Adrenal gland (tissue), 12 donors: Measurements from ENCODE around the gene MCM5. TPM values are rescaled to one million over a fixed set of nuclear protein-coding genes. Genes with fewer than 3 reads are reported as not detected.

Experiments used
- DNase-seq, 7 donors: peaks; one replicate each; pipeline ENCODE4 v3.0.0-alpha.2; 2019 to 2020
- H3K27ac ChIP-seq, 5 donors: fragments of 200-600 bp; sonication (generic) in 4 of 5; 1 replicate in 3 of 5; 2 replicates in 2 of 5; pipeline versions ENCODE4 v1.5.1 to v1.8.0; 2016 to 2020; ENCODE audit warnings: mild to moderate bottlenecking in 1 of 5
- H3K27me3 ChIP-seq: fragments of 200-600 bp; 2 replicates; pipeline ENCODE4 v1.8.0; 2021
- H3K36me3 ChIP-seq, 2 donors: fragments of 200-600 bp; replicated peaks in 1 of 2; 1 replicate in 1 of 2; 2 replicates in 1 of 2; pipeline versions ENCODE4 v1.5.1 to v1.8.0; 2018 to 2022
- H3K4me1 ChIP-seq, 2 donors: fragments of 200-600 bp; replicated peaks in 1 of 2; 1 replicate in 1 of 2; 2 replicates in 1 of 2; pipeline versions ENCODE4 v1.5.1 to v1.8.0; 2018 to 2021
- H3K4me3 ChIP-seq, 4 donors: fragments of 200-600 bp; sonication (generic) in 3 of 4; one replicate each; pipeline ENCODE4 v1.5.1; 2016 to 2018
- H3K9me3 ChIP-seq, 3 donors: fragments of 200-600 bp; sonication (generic) in 1 of 3; replicated peaks in 1 of 3; 1 replicate in 2 of 3; 2 replicates in 1 of 3; pipeline versions ENCODE4 v1.5.1 to v1.8.0; 2016 to 2021
- POLR2A ChIP-seq, 2 donors: fragments of 450-650 bp; IDR thresholded peaks; one replicate each; pipeline ENCODE4 v1.6.1; 2017; ENCODE audit warnings: antibody characterized with exemption in 2 of 2, mild to moderate bottlenecking in 2 of 2, moderate library complexity in 1 of 2
- WGBS, 4 donors: extraction: QIAGEN DNeasy Blood & Tissue Kit in 2 of 4; methylation state at CpG; one replicate each; pipeline versions ENCODE4 v1.1.5 to v1.1.7; 2013 to 2017; 5-methylcytosine and 5-hydroxymethylcytosine counted together
- intact Hi-C, 2 donors: fragments of 100-400 bp; cut with DNase I; formaldehyde crosslinking; loops; one replicate each; pipeline versions ENCODE4 v1.14.1 to v1.15.0; 2022 to 2023
- polyA plus RNA-seq, 3 donors: library from polyadenylated mRNA; stranded (reverse); fragments of 200-250 nt in 2 of 3; fragments of 350-450 nt in 1 of 3; fragmentation: Illumina TruSeq in 1 of 3; extraction: RNeasy Lipid Tissue Mini Kit (QIAGEN cat#74804) in 1 of 3; gene quantifications; one replicate each; pipeline ENCODE4 v1.2.3, GENCODE V29; 2013 to 2014
- total RNA-seq, 9 donors: library from RNA; depleted of rRNA in 4 of 9; stranded (reverse); fragments of >200 nt in 4 of 9; fragments of 120-200 nt in 1 of 9; fragmentation: NEBNext Ultra II Directional in 1 of 9; extraction: Animal tissue kit (Norgen Biotek cat#: 25700) in 1 of 9; gene quantifications; one replicate each; pipeline versions ENCODE4 v1.1.0 to v1.2.4, GENCODE V29; 2013 to 2023
- TF ChIP-seq, protein P1 (sequence below), 6 experiments: fragments of 450-650 bp in 4 of 6; fragments of 200-600 bp in 2 of 6; sonication (generic) in 1 of 6; IDR thresholded peaks; 1 replicate in 5 of 6; 2 replicates in 1 of 6; pipeline versions ENCODE4 v1.5.1 to v1.8.0; 2016 to 2021; ENCODE audit warnings: antibody characterized with exemption in 6 of 6, mild to moderate bottlenecking in 2 of 6, moderate library complexity in 1 of 6
- donor health status: healthy with polysubstance abuse.
- donor health status: Bipolar disorder and iron deficiency.
- donor health status: DM: yes; HTN: yes; CAD: no.
- donor health status: DM: no; HTN: no; CAD: no.
- donor health status: DM: no; HTN: no; CAD: no.
- donor health status: DM: yes; HTN: yes; CAD: no.

MCM5 gene
- total and polyA plus RNA-seq, 12 donors: 3.9 to 20.7 (median 14.6) TPM

DNA sequence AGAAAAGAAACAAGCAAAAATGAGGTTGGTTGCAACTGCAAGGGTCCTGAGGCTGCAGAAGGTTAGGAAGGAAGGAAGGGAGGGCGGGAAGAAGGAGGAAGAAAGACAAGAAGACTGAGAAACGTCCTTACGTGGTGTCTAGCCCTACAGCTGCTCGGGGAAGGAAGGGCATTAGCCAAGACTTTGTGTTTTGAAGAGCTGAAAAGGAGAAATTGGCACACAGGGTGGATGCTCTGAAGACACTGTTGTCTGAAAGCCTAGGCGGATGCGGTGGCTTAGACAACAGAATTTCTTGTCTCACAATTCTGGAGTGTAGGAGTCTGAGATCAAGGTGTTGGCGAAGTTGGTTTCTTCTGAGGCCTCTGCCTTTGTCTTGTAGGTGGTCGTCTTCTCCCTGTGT, 60.7 kb downstream of the MCM5 start:
- Histone ChIP-seq H3K4me3 (no peak overlapping the region), H3K27me3 (no peaks in the 10 kb centered on the region), H3K27ac (no peak overlapping the region), H3K4me1 (no peaks in the 10 kb centered on the region), H3K36me3 (no peaks in the 10 kb centered on the region), H3K9me3 (no peaks in the 10 kb centered on the region)
- intact Hi-C loops: no loop called here
- WGBS, 4 donors: 76 to 84% (median 78%) methylated on average over 8 of the region's 8 CpGs
- no peak for DNase-seq
- TF ChIP-seq, protein P1, sequence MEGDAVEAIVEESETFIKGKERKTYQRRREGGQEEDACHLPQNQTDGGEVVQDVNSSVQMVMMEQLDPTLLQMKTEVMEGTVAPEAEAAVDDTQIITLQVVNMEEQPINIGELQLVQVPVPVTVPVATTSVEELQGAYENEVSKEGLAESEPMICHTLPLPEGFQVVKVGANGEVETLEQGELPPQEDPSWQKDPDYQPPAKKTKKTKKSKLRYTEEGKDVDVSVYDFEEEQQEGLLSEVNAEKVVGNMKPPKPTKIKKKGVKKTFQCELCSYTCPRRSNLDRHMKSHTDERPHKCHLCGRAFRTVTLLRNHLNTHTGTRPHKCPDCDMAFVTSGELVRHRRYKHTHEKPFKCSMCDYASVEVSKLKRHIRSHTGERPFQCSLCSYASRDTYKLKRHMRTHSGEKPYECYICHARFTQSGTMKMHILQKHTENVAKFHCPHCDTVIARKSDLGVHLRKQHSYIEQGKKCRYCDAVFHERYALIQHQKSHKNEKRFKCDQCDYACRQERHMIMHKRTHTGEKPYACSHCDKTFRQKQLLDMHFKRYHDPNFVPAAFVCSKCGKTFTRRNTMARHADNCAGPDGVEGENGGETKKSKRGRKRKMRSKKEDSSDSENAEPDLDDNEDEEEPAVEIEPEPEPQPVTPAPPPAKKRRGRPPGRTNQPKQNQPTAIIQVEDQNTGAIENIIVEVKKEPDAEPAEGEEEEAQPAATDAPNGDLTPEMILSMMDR (IDR thresholded peaks at IDR 0.05): no peak
- TF ChIP-seq POLR2A (IDR thresholded peaks at IDR 0.05): no peak

DNA sequence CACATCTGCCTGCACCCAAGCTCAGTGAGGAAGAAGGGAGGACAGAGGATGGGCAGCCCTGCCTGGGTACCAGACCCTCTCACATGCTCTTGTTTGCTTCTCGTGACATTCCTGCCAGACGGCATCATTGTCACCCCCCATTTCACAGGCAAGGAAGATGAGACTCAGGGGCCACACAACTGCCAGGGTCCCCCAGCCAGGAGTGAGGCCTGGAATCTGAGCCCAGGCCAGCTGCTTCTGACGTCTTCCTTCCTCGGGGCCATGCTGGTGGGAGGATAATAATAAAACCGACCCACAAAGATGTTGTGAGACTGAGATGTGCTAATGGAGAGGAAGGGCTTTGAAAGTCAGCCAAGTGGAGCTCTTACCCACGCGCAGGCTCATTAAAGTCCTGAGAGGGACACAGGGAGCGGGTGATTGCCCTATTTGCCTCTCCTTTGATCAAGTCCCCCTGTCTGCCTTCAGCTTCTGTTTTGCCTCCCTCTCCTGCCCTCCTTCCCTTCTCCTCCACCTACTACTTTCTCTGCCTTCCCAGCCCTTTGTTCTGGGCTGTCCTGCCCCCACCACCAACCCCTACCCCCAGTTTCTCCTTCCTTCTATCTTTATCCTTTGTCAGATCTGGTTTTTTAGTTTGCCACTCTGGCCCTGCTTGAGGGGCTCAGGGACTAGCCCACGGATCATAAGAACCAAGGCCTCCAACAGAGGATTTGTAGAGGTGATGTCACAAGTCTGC, 62.7 kb downstream of the MCM5 start:
- 77 to 88% (median 84%) methylated on average over 9 of the region's 9 CpGs for WGBS, 4 donors
- Histone ChIP-seq H3K27me3 (no peaks in the 10 kb centered on the region), H3K4me3 (no peak overlapping the region), H3K4me1 (peaks cover 1 to 2% of the 10 kb centered on the region in 2 donors), H3K27ac (no peak overlapping the region), H3K36me3 (no peaks in the 10 kb centered on the region), H3K9me3 (no peaks in the 10 kb centered on the region)
- TF ChIP-seq, protein P1 (IDR thresholded peaks at IDR 0.05): no peak
- TF ChIP-seq POLR2A (IDR thresholded peaks at IDR 0.05): no peak
- DNase-seq: no peak
- intact Hi-C loops: no loop called here

DNA sequence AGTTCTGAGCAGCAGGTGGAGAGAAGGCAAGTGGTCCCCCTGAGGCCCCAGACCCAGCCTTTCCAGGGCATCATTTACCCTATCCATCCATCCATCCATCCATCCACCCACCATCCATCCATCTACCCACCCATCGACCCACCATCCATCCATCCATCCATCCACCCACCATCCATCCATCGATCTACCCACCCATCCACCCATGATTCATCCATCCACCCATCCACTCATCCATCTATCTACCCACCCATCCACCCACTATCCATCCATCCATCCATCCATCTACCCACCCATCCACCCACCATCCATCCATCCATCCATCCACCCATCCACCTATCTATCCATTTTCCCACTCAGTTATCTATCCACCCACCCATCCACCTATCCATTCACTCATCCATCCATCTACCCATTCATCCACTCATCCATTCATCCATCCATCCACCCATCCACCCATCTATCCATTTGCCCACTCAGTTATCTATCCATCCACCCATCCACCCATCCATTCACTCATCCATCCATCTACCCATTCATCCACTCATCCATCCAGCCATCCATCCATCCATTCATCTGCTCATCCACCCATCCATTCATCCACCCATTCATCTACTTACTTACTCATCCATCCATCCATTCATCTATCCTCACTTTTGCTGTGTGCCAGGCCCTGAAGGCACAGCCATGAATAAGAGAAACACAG, 63.4 kb downstream of the MCM5 start:
- TF ChIP-seq, protein P1 (IDR thresholded peaks at IDR 0.05): no peak
- no peak for TF ChIP-seq POLR2A (IDR thresholded peaks at IDR 0.05)
- no peaks in the 10 kb centered on the region for H3K36me3 ChIP-seq
- no peak for DNase-seq
- intact Hi-C loops: no loop called here
- H3K27me3 ChIP-seq: no peaks in the 10 kb centered on the region
- no peak overlapping the region for H3K27ac ChIP-seq
- H3K9me3 ChIP-seq: no peaks in the 10 kb centered on the region
- no peak overlapping the region for H3K4me3 ChIP-seq
- peaks cover 8 to 9% of the 10 kb centered on the region in 2 donors for H3K4me1 ChIP-seq
- 94 to 100% (median 97%) methylated on average over 2 of the region's 2 CpGs for WGBS, 4 donors

DNA sequence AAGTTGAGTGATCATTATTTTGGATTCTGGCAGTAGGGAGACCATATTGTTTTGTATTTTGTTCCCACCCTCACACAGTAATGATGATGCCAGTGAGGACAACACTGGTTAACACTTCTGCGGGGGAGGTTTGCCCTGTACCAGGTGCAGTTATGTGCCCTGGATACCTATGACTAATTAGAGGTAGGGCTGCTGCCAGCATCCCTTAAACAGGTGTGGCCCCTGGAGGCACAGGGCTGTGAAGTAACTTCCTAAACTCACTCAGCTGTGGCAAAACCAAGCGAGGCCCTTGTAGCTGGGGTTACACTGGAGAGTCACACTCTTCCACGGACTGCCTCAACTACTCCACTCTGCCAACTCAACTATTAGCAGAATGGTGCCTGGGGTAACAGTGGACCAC, 64.5 kb downstream of the MCM5 start:
- 90 to 99% (median 93%) methylated on average over 3 of the region's 3 CpGs for WGBS, 4 donors
- intact Hi-C loops: no loop called here
- H3K9me3 ChIP-seq: no peaks in the 10 kb centered on the region
- no peak overlapping the region for H3K27ac ChIP-seq
- no peak for DNase-seq
- TF ChIP-seq POLR2A (IDR thresholded peaks at IDR 0.05): no peak
- TF ChIP-seq, protein P1 (IDR thresholded peaks at IDR 0.05): no peak
- H3K4me3 ChIP-seq: no peak overlapping the region
- H3K27me3 ChIP-seq: no peaks in the 10 kb centered on the region
- no peaks in the 10 kb centered on the region for H3K36me3 ChIP-seq
- peaks cover 9 to 16% of the 10 kb centered on the region in 2 donors for H3K4me1 ChIP-seq
